Sigmoid colon (tissue), 7 donors: ENCODE data around the gene DPP6. TPM values are rescaled to one million over a fixed set of nuclear protein-coding genes. Genes with fewer than 3 reads are reported as not detected.

Source experiments
- DNase-seq: peaks from one replicate; pipeline ENCODE4 v3.0.0-alpha.2; 2019
- H3K27ac ChIP-seq, 4 donors: fragments of 200-600 bp; sonication (generic); one replicate each; pipeline ENCODE4 v1.5.1; 2016 to 2019; ENCODE audit warnings: mild to moderate bottlenecking in 1 of 4
- H3K27me3 ChIP-seq, 3 donors: fragments of 200-600 bp; sonication (generic); one replicate each; pipeline ENCODE4 v1.5.1; 2019; ENCODE audit warnings: mild to moderate bottlenecking in 1 of 3
- H3K36me3 ChIP-seq, 4 donors: fragments of 200-600 bp; sonication (generic); one replicate each; pipeline ENCODE4 v1.5.1; 2016 to 2019
- H3K4me1 ChIP-seq, 4 donors: fragments of 200-600 bp; sonication (generic); one replicate each; pipeline ENCODE4 v1.5.1; 2017 to 2019
- H3K4me3 ChIP-seq, 4 donors: fragments of 200-600 bp; sonication (generic); one replicate each; pipeline ENCODE4 v1.5.1; 2017 to 2019; ENCODE audit warnings: mild to moderate bottlenecking in 2 of 4, moderate library complexity in 1 of 4
- H3K9me3 ChIP-seq, 4 donors: fragments of 200-600 bp in 3 of 4; sonication (generic) in 3 of 4; one replicate each; pipeline versions ENCODE4 v1.5.1 to v1.6.1; 2013 to 2019
- CTCF ChIP-seq, 4 experiments: fragments of 450-650 bp in 3 of 4; fragments of 200-600 bp in 1 of 4; IDR thresholded peaks; one replicate each; pipeline ENCODE4 v1.5.1; 2016 to 2019; ENCODE audit warnings: antibody characterized with exemption in 4 of 4, mild to moderate bottlenecking in 3 of 4, moderate library complexity in 2 of 4
- EP300 ChIP-seq, 4 donors: sonication (generic); formaldehyde crosslinking; IDR thresholded peaks; one replicate each; pipeline ENCODE4 v1.6.1; 2017; ENCODE audit warnings: antibody characterized with exemption in 4 of 4
- POLR2A ChIP-seq, 2 donors: fragments of 450-650 bp; IDR thresholded peaks; one replicate each; pipeline ENCODE4 v1.6.1; 2016; ENCODE audit warnings: antibody characterized with exemption in 2 of 2, mild to moderate bottlenecking in 2 of 2, moderate library complexity in 2 of 2
- POLR2AphosphoS5 ChIP-seq, 4 donors: sonication (generic); formaldehyde crosslinking; IDR thresholded peaks; one replicate each; pipeline ENCODE4 v1.6.1; 2017; ENCODE audit warnings: antibody characterized with exemption in 4 of 4
- WGBS, 2 donors: extraction: QIAGEN DNeasy Blood & Tissue Kit; methylation state at CpG; one replicate each; pipeline ENCODE4 v1.1.7; 2013; 5-methylcytosine and 5-hydroxymethylcytosine counted together
- intact Hi-C: fragments of 100-400 bp; cut with DNase I; formaldehyde crosslinking; loops from one replicate; pipeline ENCODE4 v1.15.1; 2023
- polyA plus RNA-seq, 3 donors: library from polyadenylated mRNA; stranded (reverse); fragments of 200-250 nt; gene quantifications; one replicate each; pipeline ENCODE4 v1.2.3, GENCODE V29; 2013
- total RNA-seq, 4 donors: library from RNA; depleted of rRNA; stranded (reverse); fragments of >200 nt; gene quantifications; one replicate each; pipeline ENCODE4 v1.1.0, GENCODE V29; 2016
- donor health status: healthy with polysubstance abuse.
- donor health status: Bipolar disorder and iron deficiency.
- donor health status: healthy.

The DPP6 gene
- total and polyA plus RNA-seq, 7 donors, result 1.2 to 53.2 (median 41.0) TPM; not detected in 1

- intact Hi-C loops, result no loop called here
Measured at GRCh38 chr7:154644366-154644765, 592.2 kb downstream of the DPP6 start.

GRCh38 chr7:154646126-154647013 lies 594.2 kb downstream of the DPP6 start:
- DNase-seq, result no peak
- Histone ChIP-seq H3K9me3 (no peaks in the 10 kb centered on the region), H3K27me3 (no peaks in the 10 kb centered on the region), H3K27ac (no peak overlapping the region), H3K4me1 (no peaks in the 10 kb centered on the region), H3K4me3 (no peak overlapping the region), H3K36me3 (no peaks in the 10 kb centered on the region)
- TF ChIP-seq CTCF (IDR thresholded peaks at IDR 0.05), result no peak
- no peak for TF ChIP-seq EP300 (IDR thresholded peaks at IDR 0.05)
- TF ChIP-seq POLR2AphosphoS5 (IDR thresholded peaks at IDR 0.05), result no peak
- TF ChIP-seq POLR2A (IDR thresholded peaks at IDR 0.05), result no peak
- 92 to 94% methylated on average over 11 of the region's 11 CpGs for WGBS, 2 donors
- intact Hi-C loops, result no loop called here

More at GRCh38 chr7:154644366-154644765, 592.2 kb downstream of the DPP6 start:
- DNase-seq, result no peak
- Histone ChIP-seq H3K9me3 (no peaks in the 10 kb centered on the region), H3K27ac (no peak overlapping the region), H3K4me3 (no peak overlapping the region), H3K36me3 (no peaks in the 10 kb centered on the region), H3K27me3 (no peaks in the 10 kb centered on the region), H3K4me1 (no peaks in the 10 kb centered on the region)
- 86 to 89% methylated on average over 3 of the region's 3 CpGs for WGBS, 2 donors
- no peak for TF ChIP-seq POLR2AphosphoS5 (IDR thresholded peaks at IDR 0.05)
- no peak for TF ChIP-seq CTCF (IDR thresholded peaks at IDR 0.05)
- TF ChIP-seq POLR2A (IDR thresholded peaks at IDR 0.05), result no peak
- TF ChIP-seq EP300 (IDR thresholded peaks at IDR 0.05), result no peak

GRCh38 chr7:154647625-154648024 lies 595.4 kb downstream of the DPP6 start:
- DNase-seq, result no peak
- TF ChIP-seq POLR2AphosphoS5 (IDR thresholded peaks at IDR 0.05) (no peak), CTCF (IDR thresholded peaks at IDR 0.05) (no peak), POLR2A (IDR thresholded peaks at IDR 0.05) (no peak), EP300 (IDR thresholded peaks at IDR 0.05) (no peak)
- intact Hi-C loops, result no loop called here
- Histone ChIP-seq H3K36me3 (no peaks in the 10 kb centered on the region), H3K4me3 (no peak overlapping the region), H3K27ac (no peak overlapping the region), H3K27me3 (no peaks in the 10 kb centered on the region), H3K9me3 (no peaks in the 10 kb centered on the region), H3K4me1 (no peaks in the 10 kb centered on the region)
- WGBS, 2 donors, result 91 to 96% methylated on average over 12 of the region's 12 CpGs

GRCh38 chr7:154649015-154649414 lies 596.8 kb downstream of the DPP6 start:
- H3K27ac ChIP-seq, result no peak overlapping the region
- no peak overlapping the region for H3K4me3 ChIP-seq
- intact Hi-C loops, result no loop called here
- TF ChIP-seq POLR2AphosphoS5 (IDR thresholded peaks at IDR 0.05), result no peak
- no peak for TF ChIP-seq POLR2A (IDR thresholded peaks at IDR 0.05)
- no peak for TF ChIP-seq EP300 (IDR thresholded peaks at IDR 0.05)
- H3K4me1 ChIP-seq, result no peaks in the 10 kb centered on the region
- H3K27me3 ChIP-seq, result no peaks in the 10 kb centered on the region
- no peaks in the 10 kb centered on the region for H3K36me3 ChIP-seq
- no peak for DNase-seq
- WGBS, 2 donors, result 80 to 88% methylated on average over 5 of the region's 5 CpGs
- no peaks in the 10 kb centered on the region for H3K9me3 ChIP-seq

GRCh38 chr7:154649434-154649833 lies 597.2 kb downstream of the DPP6 start:
- no peak overlapping the region for H3K27ac ChIP-seq
- H3K4me1 ChIP-seq, result no peaks in the 10 kb centered on the region
- no peak overlapping the region for H3K4me3 ChIP-seq
- no peaks in the 10 kb centered on the region for H3K9me3 ChIP-seq
- no peaks in the 10 kb centered on the region for H3K36me3 ChIP-seq
- 78 to 86% methylated on average over 5 of the region's 5 CpGs for WGBS, 2 donors
- TF ChIP-seq POLR2AphosphoS5 (IDR thresholded peaks at IDR 0.05), result no peak
- TF ChIP-seq CTCF (IDR thresholded peaks at IDR 0.05), result no peak
- TF ChIP-seq POLR2A (IDR thresholded peaks at IDR 0.05), result no peak
- no peak for TF ChIP-seq EP300 (IDR thresholded peaks at IDR 0.05)
- no peaks in the 10 kb centered on the region for H3K27me3 ChIP-seq
- no peak for DNase-seq
- intact Hi-C loops, result no loop called here
